Right renal pelvis (tissue), 4 donors: ENCODE data around the gene NRAP. TPM values are rescaled to one million over a fixed set of nuclear protein-coding genes. Genes with fewer than 3 reads are reported as not detected.

Source experiments
- DNase-seq, 4 donors: peaks; one replicate each; pipeline ENCODE4 v3.0.0-alpha.2; 2013; ENCODE audit warnings: low read depth in 4 of 4, low spot score in 3 of 4, missing footprints in 1 of 4
- polyA plus RNA-seq, 4 donors: library from polyadenylated mRNA; unstranded; fragments of 120-200 nt; gene quantifications; one replicate each; pipeline ENCODE4 v1.2.1, GENCODE V29; 2013; ENCODE audit not compliant: insufficient read length in 4 of 4

Gene NRAP
- polyA plus RNA-seq, 4 donors: 0.01 TPM; not detected in 3

DNA sequence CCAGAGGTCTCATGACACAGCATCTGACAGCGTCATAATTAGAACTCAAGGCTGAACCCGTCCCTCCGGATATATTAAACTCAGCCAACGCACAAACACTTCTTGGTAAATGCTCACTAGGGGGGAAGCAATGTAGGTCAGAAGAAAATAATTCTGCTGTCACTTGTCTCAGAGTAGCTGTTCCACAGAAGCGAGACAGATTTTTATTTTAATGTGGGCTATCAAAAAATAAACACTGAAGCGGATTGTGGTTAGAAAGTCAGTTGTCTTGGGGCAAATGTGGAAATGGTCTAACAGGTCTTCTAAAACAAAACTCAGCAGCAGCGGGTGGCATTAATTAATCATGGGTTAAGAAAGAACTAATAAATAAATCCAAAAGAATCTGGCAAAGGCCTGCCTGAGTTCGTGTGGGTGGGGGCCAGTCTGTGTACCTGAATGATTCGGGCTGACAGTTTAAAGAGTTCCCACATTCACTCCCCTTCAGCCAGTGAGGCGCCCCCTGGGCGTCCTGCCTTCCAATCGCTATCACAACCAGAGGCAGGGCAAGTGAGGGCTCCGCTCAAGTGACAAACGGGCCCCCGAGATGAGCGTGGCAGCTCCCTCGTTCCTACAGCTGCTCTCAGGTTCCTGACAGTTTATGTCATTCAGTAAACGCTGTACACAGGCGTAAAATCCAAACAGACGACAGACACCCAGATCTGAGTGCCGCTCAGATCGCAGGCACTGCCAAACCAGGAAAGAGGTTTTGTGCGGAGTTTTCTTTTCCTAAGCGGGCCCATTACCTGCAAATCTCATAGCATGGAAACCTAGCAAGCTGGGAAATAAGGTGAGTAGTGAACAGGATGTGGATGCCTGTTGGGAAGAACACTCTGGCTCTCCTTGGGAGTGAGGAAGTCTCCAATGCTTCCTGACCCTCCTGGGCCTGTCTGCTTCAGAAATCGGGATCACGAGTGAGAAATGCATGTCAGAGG is 52.9 kb downstream of the NRAP start:
- no peak for DNase-seq

- no peak for DNase-seq
Observed at GRCh38 chr10:113609704-113610108, 54.1 kb downstream of the NRAP start.

- no peak for DNase-seq
Observed at GRCh38 chr10:113605268-113605978, 58.4 kb downstream of the NRAP start.

DNA sequence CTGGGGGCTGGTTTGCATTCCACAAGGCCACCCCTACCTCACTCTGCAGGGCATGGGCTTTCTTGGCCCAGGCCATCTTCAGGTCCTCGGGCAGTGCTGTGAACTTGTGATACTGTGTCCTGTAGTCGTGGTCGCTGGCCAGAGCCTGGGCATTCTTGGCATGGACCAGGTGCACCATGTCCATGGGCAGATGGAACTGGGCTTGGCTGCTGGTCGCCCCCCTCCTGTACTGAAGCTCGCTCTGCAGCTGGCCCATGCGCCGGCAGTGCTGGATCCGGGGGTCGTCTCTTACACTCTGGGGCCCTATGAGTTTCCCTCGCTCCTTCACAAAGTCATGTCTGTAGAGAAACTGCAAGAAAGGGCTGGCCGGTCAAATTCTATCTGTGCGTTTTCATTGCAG is 59.3 kb downstream of the NRAP start:
- DNase-seq: no peak

DNA sequence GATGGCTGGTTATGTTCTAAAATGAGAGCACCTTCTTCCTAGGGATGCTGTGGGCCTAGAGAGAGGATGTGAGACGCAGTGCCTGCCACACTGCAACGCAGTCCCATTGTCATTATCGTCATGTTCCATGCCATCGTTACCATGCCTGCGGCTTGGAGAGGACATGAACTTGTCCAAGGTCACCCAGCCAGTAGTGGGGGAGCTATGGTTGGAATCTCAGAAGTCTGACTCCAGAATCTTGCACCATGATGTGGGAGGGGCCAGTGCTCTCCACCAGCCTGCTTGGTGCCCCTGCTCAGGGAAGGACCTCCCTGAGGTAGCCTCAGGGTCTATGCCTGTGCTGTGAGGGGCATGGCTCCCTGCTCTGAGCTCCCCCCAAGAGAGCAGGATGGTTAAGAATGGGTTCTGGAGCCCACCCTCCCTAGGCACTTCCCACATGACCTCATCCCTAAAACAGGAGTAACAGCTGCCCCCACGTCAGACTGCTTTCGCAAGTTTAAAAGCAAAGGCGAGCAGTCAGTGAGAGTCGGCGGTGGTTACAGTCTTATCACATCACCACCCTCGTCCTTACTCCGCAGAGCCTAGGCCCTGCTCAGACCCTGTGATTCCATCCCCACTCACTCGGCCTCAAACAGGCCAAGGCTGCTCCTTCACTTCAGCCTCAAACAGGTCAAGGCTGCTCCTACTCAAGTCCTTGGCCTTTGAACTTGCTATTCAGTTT is 60.6 kb downstream of the NRAP start:
- DNase-seq: no peak

- no peak for DNase-seq
Observed at GRCh38 chr10:113600569-113600968, 63.3 kb downstream of the NRAP start.

DNA sequence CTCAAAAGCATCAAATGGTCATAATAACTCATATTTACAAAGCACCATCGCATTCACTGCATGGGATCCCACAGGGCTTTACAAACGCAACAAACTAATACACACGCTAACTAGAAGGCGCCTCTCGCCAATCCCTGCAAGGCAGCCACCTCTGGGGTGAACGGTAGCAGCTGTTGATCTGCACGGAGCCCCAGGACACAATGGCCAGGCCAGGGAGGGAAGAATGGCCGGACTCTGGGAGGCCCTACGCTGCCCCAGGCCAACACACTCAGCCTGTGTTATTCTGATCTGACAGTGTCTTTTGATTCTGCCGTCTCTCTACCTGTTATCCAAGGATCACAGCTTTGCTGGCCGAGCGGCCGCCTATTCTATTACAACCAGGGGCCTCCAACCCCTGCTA is 69.2 kb downstream of the NRAP start:
- no peak for DNase-seq

- DNase-seq: no peak
Observed at GRCh38 chr10:113592380-113592779, 71.5 kb downstream of the NRAP start.

DNA sequence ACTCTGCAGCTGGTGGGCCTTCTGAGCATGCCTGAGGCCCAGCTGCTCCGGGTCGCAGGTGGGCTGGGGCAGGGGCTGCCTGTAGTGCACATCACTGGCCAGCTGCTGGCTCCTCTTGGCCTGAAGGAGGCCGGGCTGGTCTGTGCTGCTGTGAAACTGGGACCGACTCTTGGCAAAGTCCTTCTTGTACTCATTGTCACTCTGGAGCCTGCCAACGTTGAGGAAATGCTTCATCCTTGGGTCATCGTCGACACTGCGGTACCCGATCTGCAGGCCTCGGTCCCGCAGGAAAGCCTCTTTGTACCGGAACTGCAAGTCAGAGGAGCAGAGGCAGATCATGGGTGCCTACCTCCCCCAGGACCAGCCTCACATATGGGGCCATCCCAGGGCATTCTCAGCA is 73.3 kb downstream of the NRAP start:
- DNase-seq: no peak

DNA sequence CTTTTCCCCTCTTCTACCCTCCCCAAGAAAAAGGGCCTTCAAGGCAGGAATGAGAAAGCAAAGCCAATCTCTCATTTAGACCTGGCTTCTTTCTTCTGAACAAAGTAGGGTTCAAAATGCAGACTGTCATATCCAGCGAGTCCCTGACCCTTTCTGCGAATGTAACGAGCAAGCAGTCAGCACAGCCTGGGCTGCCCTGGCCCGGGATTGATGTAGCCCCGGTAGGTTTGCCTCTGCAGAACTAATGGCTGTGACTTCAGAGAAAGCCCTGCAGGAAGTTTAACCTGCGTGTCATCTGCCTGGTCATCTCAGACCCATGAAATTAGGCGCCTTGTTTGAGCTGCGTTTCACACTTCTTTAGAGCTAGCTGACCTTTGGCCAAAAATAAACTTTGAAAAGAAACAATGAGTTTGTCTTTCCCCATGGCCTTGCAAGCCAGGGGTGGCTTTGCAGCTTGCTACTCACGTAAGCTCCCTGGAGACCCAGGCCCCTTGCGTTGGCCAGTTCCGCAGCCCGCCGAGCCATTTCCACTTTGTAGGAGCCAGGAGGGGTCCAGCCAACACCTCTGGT is 74.6 kb downstream of the NRAP start:
- DNase-seq: no peak

GRCh38 chr10:113585949-113586348 is 77.9 kb downstream of the NRAP start:
- DNase-seq: no peak

GRCh38 chr10:113583571-113583970 is 80.3 kb downstream of the NRAP start:
- DNase-seq: no peak

- DNase-seq: no peak
Observed at GRCh38 chr10:113581092-113581491, 82.7 kb downstream of the NRAP start.

- no peak for DNase-seq
Observed at GRCh38 chr10:113578773-113579172, 85.1 kb downstream of the NRAP start.

DNA sequence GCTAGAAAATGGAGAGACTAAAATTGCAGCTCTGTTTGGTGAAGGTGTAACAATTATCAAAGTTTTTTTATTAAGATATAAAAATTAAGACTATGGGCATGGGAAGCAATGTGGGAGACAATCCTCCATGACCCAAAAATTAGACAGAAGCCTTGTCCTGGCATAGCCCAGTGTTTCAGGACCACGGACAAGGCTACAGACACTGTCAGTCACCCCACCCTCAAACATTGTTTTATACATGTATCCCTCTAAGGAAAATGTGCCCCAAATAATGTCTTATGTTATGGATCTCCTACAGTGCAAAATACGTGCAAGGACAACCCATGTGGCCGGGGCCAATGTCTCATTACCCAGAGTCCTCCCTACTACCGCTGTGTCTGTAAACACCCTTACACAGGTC is 87.0 kb downstream of the NRAP start:
- no peak for DNase-seq

DNA sequence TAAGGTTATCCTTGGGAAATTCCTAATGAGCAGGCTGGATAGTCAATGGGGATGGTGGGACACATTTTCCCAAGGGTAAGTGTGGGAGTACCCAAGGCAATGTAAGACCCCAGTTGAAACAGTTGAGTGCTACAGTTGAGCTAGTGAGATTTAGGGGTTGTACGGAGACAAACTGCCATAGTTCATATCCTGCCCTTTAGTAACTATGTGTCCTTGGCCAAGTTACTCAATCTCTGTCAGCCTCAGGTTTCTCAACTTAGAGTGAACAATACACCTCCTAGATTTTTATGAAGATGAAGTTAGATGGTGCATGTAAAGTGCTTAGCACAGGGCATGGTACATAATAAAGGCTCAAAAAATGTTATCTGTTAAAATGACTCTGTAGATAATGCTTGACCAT is 90.5 kb downstream of the NRAP start:
- DNase-seq: no peak

DNA sequence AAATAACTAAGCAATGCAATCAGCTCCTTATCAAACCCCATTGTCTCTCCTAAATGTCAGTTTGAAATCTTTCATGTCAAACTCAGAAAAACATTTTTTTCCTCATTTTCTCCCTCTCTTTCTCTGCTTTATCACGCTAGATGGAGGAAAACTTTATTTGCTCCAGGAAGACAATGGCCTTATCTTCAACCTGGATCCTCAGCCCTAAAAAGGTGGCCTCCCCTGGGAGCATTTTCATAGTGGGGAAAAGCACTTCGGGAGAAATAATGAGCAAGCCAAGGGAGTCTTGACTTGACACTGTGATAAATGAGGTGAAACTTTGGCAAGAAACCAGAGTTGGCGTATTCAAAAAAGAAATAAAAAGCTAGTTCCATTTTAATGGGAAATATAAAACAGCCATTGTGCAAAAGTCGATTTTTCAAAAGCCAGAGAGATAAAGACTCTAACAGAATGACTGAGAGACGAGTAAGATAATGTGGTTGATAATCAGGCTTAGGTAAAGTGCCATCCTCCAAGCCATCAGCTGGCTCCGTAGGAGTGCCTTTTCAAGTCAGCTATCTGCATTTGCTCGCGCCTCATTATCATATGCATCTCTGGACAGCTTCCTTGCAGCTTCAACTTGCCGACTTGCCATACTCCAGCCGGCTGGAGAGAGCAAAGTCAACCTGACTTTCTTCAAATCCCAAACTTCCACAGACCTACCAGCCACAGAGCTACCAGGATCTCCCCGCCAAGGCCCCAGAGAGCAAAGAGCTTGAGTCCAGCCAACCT is 91.1 kb downstream of the NRAP start:
- no peak for DNase-seq

- DNase-seq: no peak
Observed at GRCh38 chr10:113569576-113569975, 94.3 kb downstream of the NRAP start.

- DNase-seq: no peak
Observed at GRCh38 chr10:113566888-113567287, 97.0 kb downstream of the NRAP start.

DNA sequence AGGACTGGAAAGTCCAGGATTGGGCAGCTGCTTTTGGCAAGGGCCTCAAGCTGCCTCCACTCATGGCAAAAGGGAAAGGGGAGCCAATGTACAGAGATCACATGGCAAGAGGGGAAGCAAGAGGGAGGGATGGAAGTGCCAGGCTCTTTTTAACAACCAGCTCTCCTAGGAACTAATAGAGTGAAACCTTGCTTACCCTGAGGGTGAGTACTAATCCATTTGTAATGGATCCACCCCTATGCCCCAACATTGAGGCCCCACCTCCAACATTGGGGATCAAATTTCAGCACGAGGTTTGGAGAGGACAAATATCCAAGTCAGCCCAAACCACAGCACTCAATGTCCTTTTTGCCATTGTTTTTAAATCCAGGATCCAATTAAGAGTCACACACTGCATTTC is 98.5 kb downstream of the NRAP start:
- no peak for DNase-seq
